HL-60 (cell line): ENCODE measurements around the gene CPED1.

Experiments
- DNase-seq, 2 experiments: peaks; one replicate each; pipeline ENCODE4 v3.0.0-alpha.2; 2010 to 2020; ENCODE audit warnings: low read depth in 1 of 2, low spot score in 1 of 2
- H3K27ac ChIP-seq: fragments of 250-450 bp; sonication (Bioruptor Pico); replicated peaks from 2 replicates; pipeline ENCODE4 v1.5.1; 2020; ENCODE audit warnings: mild to moderate bottlenecking, moderate library complexity
- H3K27me3 ChIP-seq: fragments of 250-450 bp; sonication (Bioruptor Pico); 2 replicates; pipeline ENCODE4 v1.5.1; 2021; ENCODE audit warnings: mild to moderate bottlenecking, moderate library complexity; ENCODE audit not compliant: insufficient read depth, poor library complexity, severe bottlenecking
- H3K4me3 ChIP-seq: replicated peaks from 2 replicates; pipeline ENCODE4 v1.5.1; 2011; ENCODE audit warnings: mild to moderate bottlenecking, control low read depth, low read length; ENCODE audit not compliant: insufficient read depth
- GABPA ChIP-seq: IDR thresholded peaks from 2 replicates; pipeline ENCODE4 v1.6.1; 2012; ENCODE audit warnings: low read depth
- POLR2AphosphoS5 ChIP-seq: IDR thresholded peaks from 2 replicates; pipeline ENCODE4 v1.6.1; 2012; ENCODE audit warnings: low read depth
- SPI1 ChIP-seq: IDR thresholded peaks from 2 replicates; pipeline ENCODE4 v1.6.1; 2012; ENCODE audit warnings: low read depth, mild to moderate bottlenecking, borderline replicate concordance
- TF ChIP-seq, protein P1 (sequence below): IDR thresholded peaks from one replicate; pipeline ENCODE4 v1.5.1; 2011; ENCODE audit warnings: low read length, control low read depth, inconsistent platforms; ENCODE audit not compliant: insufficient read depth
- TF ChIP-seq, protein P2 (sequence below): IDR thresholded peaks from 2 replicates; pipeline ENCODE4 v1.6.1; 2012; ENCODE audit warnings: low read depth; ENCODE audit not compliant: insufficient replicate concordance

Gene CPED1

DNA sequence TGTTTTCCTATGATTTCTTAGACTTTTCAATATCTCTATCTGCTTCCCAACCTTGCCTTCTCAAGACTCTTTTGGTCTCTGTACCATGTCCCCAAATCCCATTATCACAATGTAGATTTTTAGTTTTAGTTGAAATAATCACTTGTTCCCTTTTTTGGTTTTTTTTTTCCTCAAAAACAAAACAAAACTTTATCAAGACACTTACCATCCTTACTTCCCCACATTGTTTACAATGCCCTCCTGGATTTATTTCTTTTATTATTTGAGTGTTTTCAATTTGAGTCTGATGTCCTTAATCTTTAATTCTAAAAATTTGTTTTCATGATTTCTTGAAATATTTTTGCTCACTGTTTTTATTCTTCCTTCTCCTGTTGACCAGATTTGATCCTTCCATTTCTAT is 112.6 kb downstream of the CPED1 start:
- peaks cover 5% of the 10 kb centered on the region for H3K27me3 ChIP-seq
- DNase-seq, result no peak
- no peak for TF ChIP-seq SPI1
- TF ChIP-seq GABPA, result no peak
- TF ChIP-seq, protein P1, sequence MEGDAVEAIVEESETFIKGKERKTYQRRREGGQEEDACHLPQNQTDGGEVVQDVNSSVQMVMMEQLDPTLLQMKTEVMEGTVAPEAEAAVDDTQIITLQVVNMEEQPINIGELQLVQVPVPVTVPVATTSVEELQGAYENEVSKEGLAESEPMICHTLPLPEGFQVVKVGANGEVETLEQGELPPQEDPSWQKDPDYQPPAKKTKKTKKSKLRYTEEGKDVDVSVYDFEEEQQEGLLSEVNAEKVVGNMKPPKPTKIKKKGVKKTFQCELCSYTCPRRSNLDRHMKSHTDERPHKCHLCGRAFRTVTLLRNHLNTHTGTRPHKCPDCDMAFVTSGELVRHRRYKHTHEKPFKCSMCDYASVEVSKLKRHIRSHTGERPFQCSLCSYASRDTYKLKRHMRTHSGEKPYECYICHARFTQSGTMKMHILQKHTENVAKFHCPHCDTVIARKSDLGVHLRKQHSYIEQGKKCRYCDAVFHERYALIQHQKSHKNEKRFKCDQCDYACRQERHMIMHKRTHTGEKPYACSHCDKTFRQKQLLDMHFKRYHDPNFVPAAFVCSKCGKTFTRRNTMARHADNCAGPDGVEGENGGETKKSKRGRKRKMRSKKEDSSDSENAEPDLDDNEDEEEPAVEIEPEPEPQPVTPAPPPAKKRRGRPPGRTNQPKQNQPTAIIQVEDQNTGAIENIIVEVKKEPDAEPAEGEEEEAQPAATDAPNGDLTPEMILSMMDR, result no peak
- TF ChIP-seq, protein P2, sequence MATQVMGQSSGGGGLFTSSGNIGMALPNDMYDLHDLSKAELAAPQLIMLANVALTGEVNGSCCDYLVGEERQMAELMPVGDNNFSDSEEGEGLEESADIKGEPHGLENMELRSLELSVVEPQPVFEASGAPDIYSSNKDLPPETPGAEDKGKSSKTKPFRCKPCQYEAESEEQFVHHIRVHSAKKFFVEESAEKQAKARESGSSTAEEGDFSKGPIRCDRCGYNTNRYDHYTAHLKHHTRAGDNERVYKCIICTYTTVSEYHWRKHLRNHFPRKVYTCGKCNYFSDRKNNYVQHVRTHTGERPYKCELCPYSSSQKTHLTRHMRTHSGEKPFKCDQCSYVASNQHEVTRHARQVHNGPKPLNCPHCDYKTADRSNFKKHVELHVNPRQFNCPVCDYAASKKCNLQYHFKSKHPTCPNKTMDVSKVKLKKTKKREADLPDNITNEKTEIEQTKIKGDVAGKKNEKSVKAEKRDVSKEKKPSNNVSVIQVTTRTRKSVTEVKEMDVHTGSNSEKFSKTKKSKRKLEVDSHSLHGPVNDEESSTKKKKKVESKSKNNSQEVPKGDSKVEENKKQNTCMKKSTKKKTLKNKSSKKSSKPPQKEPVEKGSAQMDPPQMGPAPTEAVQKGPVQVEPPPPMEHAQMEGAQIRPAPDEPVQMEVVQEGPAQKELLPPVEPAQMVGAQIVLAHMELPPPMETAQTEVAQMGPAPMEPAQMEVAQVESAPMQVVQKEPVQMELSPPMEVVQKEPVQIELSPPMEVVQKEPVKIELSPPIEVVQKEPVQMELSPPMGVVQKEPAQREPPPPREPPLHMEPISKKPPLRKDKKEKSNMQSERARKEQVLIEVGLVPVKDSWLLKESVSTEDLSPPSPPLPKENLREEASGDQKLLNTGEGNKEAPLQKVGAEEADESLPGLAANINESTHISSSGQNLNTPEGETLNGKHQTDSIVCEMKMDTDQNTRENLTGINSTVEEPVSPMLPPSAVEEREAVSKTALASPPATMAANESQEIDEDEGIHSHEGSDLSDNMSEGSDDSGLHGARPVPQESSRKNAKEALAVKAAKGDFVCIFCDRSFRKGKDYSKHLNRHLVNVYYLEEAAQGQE, result no peak
- no peak overlapping the region for H3K4me3 ChIP-seq
- H3K27ac ChIP-seq, result no peak overlapping the region

DNA sequence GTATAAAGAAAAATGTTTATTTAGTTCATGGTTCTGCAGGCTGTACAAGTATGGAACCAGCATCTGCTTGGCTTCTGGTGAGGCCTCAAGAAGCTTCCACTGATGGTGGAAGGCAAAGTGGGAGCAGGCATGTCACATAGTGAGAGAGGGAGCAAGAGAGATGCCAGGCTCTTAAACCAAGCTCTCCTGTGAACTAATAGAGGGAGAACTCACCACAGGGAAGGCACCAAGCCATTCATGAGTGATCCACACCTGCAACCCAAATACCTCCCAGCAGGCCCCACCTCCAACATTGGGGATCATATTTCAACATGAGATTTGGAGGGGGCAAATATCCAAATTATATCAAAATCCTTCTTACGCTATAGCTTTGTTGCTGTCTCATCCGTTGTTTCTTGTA is 113.1 kb downstream of the CPED1 start:
- TF ChIP-seq POLR2AphosphoS5 (no peak), GABPA (no peak), SPI1 (no peak)
- TF ChIP-seq, protein P1, result no peak
- TF ChIP-seq, protein P2, result no peak
- Histone ChIP-seq H3K4me3 (no peak overlapping the region), H3K27me3 (peaks cover 5% of the 10 kb centered on the region), H3K27ac (no peak overlapping the region)
- DNase-seq, result no peak

DNA sequence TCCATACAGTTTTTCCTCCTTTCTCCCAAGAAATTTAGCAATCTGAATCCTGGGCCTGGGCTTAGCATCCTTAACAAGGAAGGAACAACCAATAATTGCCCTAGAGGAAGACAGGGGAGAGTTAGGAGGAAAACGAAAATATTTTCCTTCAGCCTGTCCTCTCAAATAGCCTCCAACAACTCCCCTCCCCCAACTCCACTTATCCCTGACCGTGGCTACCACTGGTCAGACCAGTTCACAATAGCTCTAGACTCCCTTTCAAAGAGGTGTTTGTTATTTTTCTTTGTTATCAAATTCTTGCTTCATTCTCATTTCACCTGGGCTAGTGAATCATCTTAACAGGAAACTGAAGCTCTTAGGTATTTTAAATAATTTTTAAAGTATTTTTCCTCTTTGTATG is 114.1 kb downstream of the CPED1 start:
- TF ChIP-seq, protein P1, result no peak
- TF ChIP-seq GABPA (no peak), SPI1 (no peak), POLR2AphosphoS5 (no peak)
- TF ChIP-seq, protein P2, result no peak
- H3K27me3 ChIP-seq, result peaks cover 5% of the 10 kb centered on the region
- H3K27ac ChIP-seq, result no peak overlapping the region
- H3K4me3 ChIP-seq, result no peak overlapping the region
- no peak for DNase-seq
